NOMO-1 treated with dmso at 0.1 percent for 144 hours (cell line): Measurements from ENCODE around the gene AHI1.

Experiments
- DNase-seq: peaks from one replicate; lab custom pipeline; 2025; ENCODE audit not compliant: unreplicated experiment; lab: John Stamatoyannopoulos, UW

Gene AHI1

GRCh38 chr6:135236732-135237131, 260.8 kb downstream of the AHI1 start:
- DNase-seq, result no peak

GRCh38 chr6:135236319-135236718, 261.2 kb downstream of the AHI1 start:
- no peak for DNase-seq

GRCh38 chr6:135235716-135236115, 261.8 kb downstream of the AHI1 start:
- no peak for DNase-seq

GRCh38 chr6:135234492-135234780, 263.1 kb downstream of the AHI1 start:
- no peak for DNase-seq

- DNase-seq, result peak; percentile 41
Observed at GRCh38 chr6:135233686-135234491, 263.7 kb downstream of the AHI1 start.
